GM20431 (cell line): Measurements from ENCODE around the gene RNF225.
"Not testable (repeated sequence)": the region's sequence is repeated elsewhere in the genome, so short reads cannot be mapped to it uniquely, and the experiment has no call there.

Source experiments
- in situ Hi-C: fragments of 300-500 bp; cut with MseI, MboI; formaldehyde crosslinking; loops from one replicate; pipeline ENCODE4 v1.15.0; 2020; ENCODE audit warnings: low sequenced_read_pairs; ENCODE audit not compliant: unreplicated experiment

Gene RNF225

GRCh38 chr19:58395220-58395978 is at the start of gene RNF225:
TSS of gene RNF225 (plus strand) at chr19:58395656. CDS start at chr19:58396090, 434 bp downstream.
- in situ Hi-C loops, result no loop called here

- in situ Hi-C loops, result no loop called here
Measured at GRCh38 chr19:58346961-58347929, 48.2 kb upstream of the RNF225 start.

- in situ Hi-C loops, result not testable (repeated sequence)
Measured at GRCh38 chr19:58348080-58348479, 47.4 kb upstream of the RNF225 start.

- in situ Hi-C loops, result no loop called here
Measured at GRCh38 chr19:58349590-58349989, 45.9 kb upstream of the RNF225 start.

- in situ Hi-C loops, result no loop called here
Measured at GRCh38 chr19:58350001-58350861, 45.2 kb upstream of the RNF225 start.

GRCh38 chr19:58350871-58351557 is 44.4 kb upstream of the RNF225 start:
- in situ Hi-C loops, result no loop called here

- in situ Hi-C loops, result no loop called here
Measured at GRCh38 chr19:58351558-58351878, 43.9 kb upstream of the RNF225 start.

GRCh38 chr19:58351990-58352755 is 43.3 kb upstream of the RNF225 start:
- in situ Hi-C loops, result no loop called here

GRCh38 chr19:58352760-58353671 is 42.4 kb upstream of the RNF225 start, which contains the start of gene A1BG:
TSS of gene A1BG (minus strand) at chr19:58353492. CDS start at chr19:58353437, 55 bp downstream.
- in situ Hi-C loops, result no loop called here

- in situ Hi-C loops, result no loop called here
Measured at GRCh38 chr19:58353717-58354477, 41.6 kb upstream of the RNF225 start.

GRCh38 chr19:58354478-58355030 is 40.9 kb upstream of the RNF225 start:
- in situ Hi-C loops, result no loop called here

GRCh38 chr19:58355215-58355796 is 40.1 kb upstream of the RNF225 start:
- in situ Hi-C loops, result no loop called here

GRCh38 chr19:58355908-58356765 is 39.3 kb upstream of the RNF225 start:
- in situ Hi-C loops, result no loop called here

- in situ Hi-C loops, result no loop called here
Measured at GRCh38 chr19:58356766-58357480, 38.5 kb upstream of the RNF225 start.
